Frontal cortex (tissue), 4 donors: Measurements from ENCODE around the gene PTCHD4. TPM values are rescaled to one million over a fixed set of nuclear protein-coding genes. Genes with fewer than 3 reads are reported as not detected.

Experiments used
- DNase-seq, 2 donors: peaks; one replicate each; pipeline ENCODE4 v3.0.0; 2012; ENCODE audit warnings: low spot score in 2 of 2
- FAIRE-seq: peaks from 2 replicates; lab custom pipeline; 2012; peaks lifted over from hg19 to GRCh38; lab: Jason Lieb, UNC
- total RNA-seq: library from RNA; depleted of rRNA; stranded (reverse); fragments of >200 nt; gene quantifications from one replicate; pipeline ENCODE4 v1.2.3, GENCODE V29; 2014
- donor health status: control.
- donor health status: control.
- donor health status: control.

PTCHD4 gene
- total RNA-seq, 1 donor from 2014 or later, result 28.1 TPM

GRCh38 chr6:48101290-48101689 lies 9.7 kb downstream of the PTCHD4 start:
- FAIRE-seq, result no peak
- DNase-seq, result no peak

GRCh38 chr6:48100588-48100895 lies 10.5 kb downstream of the PTCHD4 start:
- no peak for FAIRE-seq

GRCh38 chr6:48099713-48100587 lies 11.0 kb downstream of the PTCHD4 start:
- DNase-seq (no peak), FAIRE-seq (no peak)

More at GRCh38 chr6:48100588-48100895, 10.5 kb downstream of the PTCHD4 start:
- DNase-seq, result no peak

GRCh38 chr6:48098923-48099322 lies 12.1 kb downstream of the PTCHD4 start:
- FAIRE-seq (no peak), DNase-seq (no peak)

GRCh38 chr6:48092550-48093217 lies 18.3 kb downstream of the PTCHD4 start:
- no peak for FAIRE-seq
- DNase-seq, result no peak

GRCh38 chr6:48090546-48090945 lies 20.5 kb downstream of the PTCHD4 start:
- FAIRE-seq (no peak), DNase-seq (no peak)

- FAIRE-seq, result no peak
- no peak for DNase-seq
Measured at GRCh38 chr6:48087448-48087847, 23.5 kb downstream of the PTCHD4 start.

GRCh38 chr6:48086187-48086586 lies 24.8 kb downstream of the PTCHD4 start:
- DNase-seq (no peak), FAIRE-seq (no peak)

- DNase-seq (no peak), FAIRE-seq (no peak)
Measured at GRCh38 chr6:48085131-48085741, 25.8 kb downstream of the PTCHD4 start.

GRCh38 chr6:48084201-48084600 lies 26.8 kb downstream of the PTCHD4 start:
- FAIRE-seq (no peak), DNase-seq (no peak)

- no peak for DNase-seq
- FAIRE-seq, result no peak
Measured at GRCh38 chr6:48080227-48081009, 30.6 kb downstream of the PTCHD4 start.

GRCh38 chr6:48078120-48078519 lies 32.9 kb downstream of the PTCHD4 start:
- FAIRE-seq (no peak), DNase-seq (no peak)

GRCh38 chr6:48075181-48075580 lies 35.8 kb downstream of the PTCHD4 start:
- DNase-seq (no peak), FAIRE-seq (no peak)

GRCh38 chr6:48073976-48074767 lies 36.8 kb downstream of the PTCHD4 start:
- DNase-seq, result no peak

GRCh38 chr6:48071833-48072232 lies 39.2 kb downstream of the PTCHD4 start:
- FAIRE-seq (no peak), DNase-seq (no peak)

More at GRCh38 chr6:48073976-48074767, 36.8 kb downstream of the PTCHD4 start:
- no peak for FAIRE-seq

GRCh38 chr6:48069280-48069679 lies 41.7 kb downstream of the PTCHD4 start:
- no peak for DNase-seq

GRCh38 chr6:48068278-48069251 lies 42.4 kb downstream of the PTCHD4 start:
- FAIRE-seq (no peak), DNase-seq (peak in 1 of 2 donors; percentile 14)

More at GRCh38 chr6:48069280-48069679, 41.7 kb downstream of the PTCHD4 start:
- no peak for FAIRE-seq

- no peak for DNase-seq
- FAIRE-seq, result no peak
Measured at GRCh38 chr6:48067886-48068277, 43.1 kb downstream of the PTCHD4 start.
